Measurements from ENCODE around the gene PKN1.
"Not testable (repeated sequence)": the region's sequence is repeated elsewhere in the genome, so short reads cannot be mapped to it uniquely, and the experiment has no call there.

The PKN1 gene

DNA sequence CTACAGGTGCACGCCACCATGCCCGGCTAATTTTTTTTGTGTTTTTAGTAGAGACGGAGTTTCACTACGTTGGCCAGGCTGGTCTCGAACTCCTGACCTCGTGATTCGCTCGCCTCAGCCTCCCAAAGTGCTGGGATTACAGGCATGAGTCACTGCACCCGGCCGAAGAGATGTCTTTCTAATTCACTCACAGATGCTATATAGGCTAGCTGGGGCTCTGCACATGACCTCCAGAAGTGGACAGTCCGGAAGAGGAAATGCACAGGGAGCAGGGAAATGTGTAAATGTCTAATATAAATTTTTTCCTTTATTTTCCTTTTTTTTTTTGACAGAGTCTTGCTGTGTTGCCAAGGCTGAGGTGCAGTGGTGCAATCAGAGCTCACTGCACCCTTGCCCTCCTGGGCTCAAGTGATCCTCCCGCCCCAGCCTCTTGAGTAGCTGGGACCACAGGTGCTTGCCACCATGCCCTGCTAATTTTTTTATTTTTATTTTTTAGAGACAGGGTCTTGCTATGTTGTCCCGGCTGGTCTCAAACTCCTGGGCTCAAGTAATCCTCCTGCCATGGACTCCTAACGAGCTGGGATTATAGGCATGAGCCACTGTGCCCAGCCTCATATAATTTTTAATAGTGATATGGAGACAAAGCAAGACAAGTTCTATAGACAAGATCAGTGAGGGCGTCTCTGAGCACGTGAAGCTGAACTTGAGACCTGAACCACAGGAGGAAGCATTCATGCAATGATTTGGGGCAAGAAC is 54.4 kb downstream of the PKN1 start:
- no peak for DNase-seq (ENCODE audit: low read depth in 2 of 2)

DNA sequence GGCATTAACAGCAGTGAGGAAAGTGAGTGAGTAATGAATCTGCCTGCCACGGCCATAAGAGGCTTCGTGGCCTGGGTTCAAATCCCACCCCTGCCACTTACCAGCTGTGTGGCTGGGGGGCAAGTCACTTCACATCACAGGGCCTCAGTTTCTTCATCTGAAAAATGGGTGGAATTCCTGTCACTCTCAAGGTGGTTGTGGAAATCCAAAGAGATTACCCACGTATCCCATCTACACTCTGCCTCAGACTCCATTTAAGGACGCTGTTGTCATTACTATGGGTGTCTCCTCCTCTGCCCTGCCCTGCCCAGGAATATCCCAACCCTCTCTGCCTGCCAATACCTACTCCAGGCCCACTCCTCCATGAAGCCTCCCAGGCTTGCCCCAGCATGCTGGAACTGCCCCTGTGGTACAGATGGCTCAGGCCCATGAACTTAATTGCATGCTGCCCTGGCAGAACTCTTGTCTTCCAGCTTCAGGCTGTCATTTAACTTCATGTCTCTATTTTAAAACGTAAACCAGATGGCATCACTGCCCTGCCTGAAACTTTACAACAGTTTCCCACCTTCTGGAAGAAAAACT is 59.7 kb downstream of the PKN1 start:
- no peak for DNase-seq (ENCODE audit: low read depth in 2 of 2)

DNA sequence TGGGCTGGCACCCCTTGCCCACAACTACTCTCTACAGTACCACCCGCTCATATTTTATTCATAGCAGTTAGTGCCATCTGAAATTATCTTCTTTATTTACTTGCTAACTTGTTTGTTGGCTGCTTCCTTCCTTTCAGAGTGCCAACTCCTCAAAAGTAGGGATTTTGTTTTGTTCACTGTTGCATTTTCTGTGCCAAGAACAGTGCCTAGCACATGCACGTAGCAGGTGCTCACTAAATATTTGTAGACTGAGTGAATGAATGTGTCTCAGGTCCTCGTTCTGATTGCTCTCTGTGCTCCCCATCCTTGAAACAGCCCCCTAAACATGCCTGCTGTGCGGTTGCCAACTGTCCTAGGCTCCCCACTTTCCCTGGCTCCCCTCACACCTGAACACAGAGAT is 61.3 kb downstream of the PKN1 start:
- DNase-seq (ENCODE audit: low read depth in 2 of 2): no peak

DNA sequence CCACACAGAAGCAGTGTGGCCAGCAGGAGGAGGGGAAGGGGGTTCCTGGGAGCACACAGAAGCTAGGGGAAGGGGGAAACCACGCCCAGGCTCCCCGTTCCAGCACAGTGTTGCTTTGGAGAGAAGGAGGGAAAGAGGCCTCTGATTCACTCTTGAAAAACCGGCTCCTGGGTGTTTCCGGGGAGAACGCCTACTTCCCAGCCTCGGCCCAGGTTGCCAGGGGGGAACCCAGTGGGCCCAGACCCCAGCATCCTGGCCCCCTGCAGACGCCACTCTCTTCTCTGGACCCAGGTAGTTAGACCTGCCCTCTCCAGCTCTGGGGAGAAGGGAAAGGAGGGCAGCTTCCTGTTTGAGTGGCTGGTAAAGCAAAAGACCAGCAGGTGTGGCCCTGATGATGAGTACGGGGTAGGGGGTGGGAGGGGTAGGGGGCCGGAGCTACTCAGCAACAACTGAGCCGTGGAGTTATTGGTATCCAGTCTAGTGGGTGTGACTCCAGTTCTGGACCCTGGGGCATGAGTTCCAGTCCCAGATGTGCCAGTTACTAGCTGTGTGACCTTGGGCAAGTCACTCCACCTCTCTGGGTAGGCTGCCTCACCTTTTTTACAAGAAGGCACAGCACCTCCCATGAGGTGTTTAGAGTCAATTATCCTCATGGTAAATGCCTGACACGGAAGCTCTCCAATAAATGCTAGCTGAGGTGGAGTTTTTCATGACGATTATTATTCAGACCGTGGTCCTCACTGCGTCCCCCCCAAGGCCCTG is 62.0 kb downstream of the PKN1 start:
- no peak for DNase-seq (ENCODE audit: low read depth in 2 of 2)

DNA sequence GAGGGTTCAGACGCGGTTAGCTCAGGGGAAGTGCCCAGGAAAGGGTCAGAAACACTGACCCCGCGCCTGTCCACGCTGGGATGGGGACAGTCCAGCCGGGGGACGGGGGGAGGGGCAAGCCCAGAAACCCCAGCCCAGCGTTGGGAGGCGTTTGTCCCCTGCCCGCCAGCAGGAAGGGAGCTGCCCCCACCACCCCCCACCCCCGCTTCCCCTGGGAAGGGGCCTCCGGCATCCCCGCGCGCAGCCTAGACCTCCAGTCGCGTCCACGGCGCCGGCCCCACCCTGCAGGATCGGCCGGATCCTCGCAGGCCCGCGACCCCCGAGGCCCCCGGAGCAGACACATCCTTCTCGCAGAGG is 62.5 kb downstream of the PKN1 start:
- no peak for DNase-seq (ENCODE audit: low read depth in 2 of 2)

DNA sequence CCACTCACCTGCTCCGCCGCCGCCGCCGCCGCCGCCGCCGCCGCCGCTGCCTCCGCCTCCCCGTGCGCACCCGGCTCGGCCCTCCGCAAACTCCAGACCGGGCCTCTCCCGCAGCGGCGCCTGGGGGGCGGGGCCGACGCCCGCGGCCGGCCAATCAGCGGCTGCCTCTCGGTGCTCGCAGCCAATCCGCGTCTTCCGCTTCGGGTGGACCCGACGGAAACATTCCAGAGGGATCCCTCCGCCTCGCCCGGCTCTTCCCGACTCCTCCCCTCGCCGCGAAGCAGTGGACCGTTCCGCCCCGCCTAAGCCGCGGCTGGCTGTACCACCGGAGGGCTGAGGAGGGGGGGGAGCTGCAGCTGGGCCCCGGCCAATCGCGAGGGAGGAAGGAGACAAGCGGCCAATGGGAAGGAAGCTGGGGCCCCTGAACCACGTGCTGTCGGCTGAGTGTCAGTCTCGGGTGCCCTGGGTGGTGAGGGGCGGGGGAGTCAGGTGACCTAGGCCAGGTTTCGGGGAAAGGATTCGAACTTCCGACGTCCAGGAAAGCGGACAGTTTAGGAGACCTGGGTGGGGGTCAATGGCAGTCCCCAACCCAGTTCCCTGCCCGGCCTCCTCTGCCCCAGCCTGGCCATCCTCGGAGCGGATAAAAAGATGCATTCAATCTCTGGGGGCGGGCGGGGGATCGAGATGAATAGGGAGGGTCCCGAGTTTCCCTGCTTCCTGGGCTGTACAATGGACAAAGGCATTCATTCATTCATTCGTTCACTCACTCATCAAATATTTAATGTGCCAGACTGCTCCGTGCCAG is 63.1 kb downstream of the PKN1 start, which contains the start of gene GIPC1:
TSS of gene GIPC1 (minus strand) at position 99 of the 805 bp plus-strand sequence. CDS start 13,151 bp downstream, outside the sequence.
- DNase-seq (ENCODE audit: low read depth in 2 of 2): peak; percentile 69 to 75

DNA sequence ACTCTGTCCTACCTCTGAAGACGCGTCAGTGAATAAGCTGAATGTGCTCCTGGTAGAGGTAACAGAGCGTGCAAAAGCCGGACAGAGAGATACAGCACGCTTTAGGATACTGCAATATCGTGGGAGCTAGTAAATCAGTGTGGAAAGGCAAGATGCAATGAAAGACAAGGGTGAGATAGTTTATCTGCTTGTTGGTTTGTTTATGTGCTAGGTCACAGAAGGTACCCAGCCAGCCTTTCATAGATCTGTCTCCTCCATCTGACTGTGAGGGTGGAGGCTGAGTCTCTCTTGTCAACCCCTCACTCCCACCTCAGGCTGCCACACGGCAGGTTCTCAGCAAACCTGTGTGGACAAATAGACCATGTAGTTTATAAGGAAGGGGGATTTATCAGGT is 63.7 kb downstream of the PKN1 start:
- DNase-seq (ENCODE audit: low read depth in 2 of 2): no peak

DNA sequence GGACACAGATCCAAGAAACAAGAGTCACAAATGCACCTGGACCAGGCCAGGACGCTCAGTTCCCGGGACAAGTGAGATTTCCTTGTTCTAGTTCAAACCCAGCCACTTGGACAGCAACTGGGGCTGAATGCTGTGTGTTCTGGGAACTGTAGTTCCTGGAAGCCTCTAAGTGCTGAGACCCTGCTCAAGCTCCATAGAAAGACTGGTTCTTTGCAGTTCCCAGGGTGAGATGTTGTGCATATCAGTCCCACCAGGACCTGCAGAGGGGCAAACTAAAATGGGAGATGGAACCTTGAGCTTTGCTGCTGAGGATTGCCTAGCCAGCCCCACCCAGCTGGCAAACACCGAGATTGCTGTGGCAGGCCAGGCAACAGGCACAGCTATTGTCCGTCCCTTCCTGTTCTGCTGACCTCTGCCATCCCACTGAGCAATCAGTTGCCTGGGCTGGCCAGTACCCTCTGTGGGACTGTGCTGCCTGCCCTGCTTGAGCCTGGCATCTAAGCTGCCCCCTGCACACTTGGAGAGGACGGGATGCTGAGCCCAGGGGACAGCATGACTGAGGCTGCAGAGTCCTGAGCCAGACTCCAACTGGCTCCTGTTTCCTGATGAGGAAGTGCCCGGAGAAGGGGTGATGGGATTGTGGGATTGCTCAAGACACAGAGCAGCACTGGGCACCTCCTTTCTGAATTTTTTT is 64.3 kb downstream of the PKN1 start:
- no peak for DNase-seq (ENCODE audit: low read depth in 2 of 2)

DNA sequence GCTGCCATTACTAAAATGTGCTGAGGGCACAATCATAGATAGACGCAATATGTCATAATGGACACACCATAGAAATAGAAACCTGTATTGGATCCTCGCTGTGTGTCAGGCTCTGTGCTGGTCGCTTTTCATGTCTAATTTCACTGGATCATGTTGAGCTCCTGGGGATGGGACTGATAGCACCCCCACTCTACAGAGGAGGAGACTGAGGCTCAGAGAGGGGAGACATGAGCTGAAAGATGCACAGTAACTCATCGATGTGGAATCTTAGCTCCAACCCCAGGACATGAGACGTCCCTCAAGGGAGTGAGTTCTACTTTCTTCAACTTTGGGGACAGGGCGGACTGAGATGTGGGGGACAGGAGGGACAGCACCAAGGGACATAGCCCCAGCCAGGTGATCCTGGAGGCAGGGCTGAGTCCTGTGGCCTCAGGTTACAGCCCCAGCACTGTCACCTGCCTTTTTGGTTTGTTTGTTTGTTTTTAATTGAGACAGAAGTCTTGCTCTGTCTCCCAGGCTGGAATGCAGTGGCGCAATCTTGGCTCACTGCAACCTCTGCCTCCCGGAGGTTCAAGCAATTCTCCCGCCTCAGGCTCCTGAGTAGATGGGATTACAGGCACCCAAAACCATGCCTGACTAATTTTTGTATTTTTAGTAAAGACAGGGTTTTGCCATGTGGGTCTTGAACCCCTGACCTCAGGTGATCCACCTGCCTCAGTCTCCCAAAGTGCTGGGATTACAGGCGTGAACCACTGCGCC is 69.4 kb downstream of the PKN1 start:
- DNase-seq (ENCODE audit: low read depth in 2 of 2): no peak

DNA sequence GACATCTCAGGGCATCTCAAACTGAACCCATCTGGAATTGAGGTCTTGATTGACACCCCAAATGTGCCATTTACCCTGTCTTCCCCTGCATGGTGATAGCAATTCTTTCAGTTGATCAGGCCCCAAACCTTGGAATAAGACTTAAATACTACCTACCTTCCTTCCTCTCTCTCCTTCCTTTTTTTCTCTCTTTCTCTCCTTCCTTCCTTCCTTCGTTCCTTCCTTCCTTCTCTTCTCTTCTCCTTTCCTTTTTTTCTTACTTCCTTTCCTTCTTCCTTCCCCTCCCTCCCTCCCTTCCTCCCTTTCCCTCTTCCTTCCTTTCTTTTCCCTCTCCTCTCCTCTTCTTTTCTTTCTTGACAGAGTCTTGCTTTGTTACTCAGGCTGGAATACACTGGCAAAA is 70.2 kb downstream of the PKN1 start:
- DNase-seq (ENCODE audit: low read depth in 2 of 2): no peak

DNA sequence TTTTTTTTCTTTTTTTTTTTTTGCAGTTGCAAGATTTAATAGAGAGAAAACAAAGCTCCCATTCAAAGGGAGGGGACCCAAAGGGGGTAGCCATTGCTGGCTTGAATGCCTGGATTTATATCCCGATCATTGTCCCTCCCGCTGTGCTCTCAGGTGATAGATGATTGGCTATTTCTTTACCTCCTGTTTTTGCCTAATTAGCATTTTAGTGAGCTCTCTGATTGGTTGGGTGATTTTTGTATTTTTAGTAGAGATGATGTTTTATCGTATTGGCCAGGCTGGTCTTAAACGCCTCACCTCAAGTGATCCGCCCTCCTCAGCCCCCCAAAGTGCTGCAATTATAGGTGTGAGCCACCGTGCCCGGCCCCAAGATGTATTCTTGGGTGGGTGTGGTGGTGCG is 71.5 kb downstream of the PKN1 start:
- DNase-seq (ENCODE audit: low read depth in 2 of 2): not testable (repeated sequence)

DNA sequence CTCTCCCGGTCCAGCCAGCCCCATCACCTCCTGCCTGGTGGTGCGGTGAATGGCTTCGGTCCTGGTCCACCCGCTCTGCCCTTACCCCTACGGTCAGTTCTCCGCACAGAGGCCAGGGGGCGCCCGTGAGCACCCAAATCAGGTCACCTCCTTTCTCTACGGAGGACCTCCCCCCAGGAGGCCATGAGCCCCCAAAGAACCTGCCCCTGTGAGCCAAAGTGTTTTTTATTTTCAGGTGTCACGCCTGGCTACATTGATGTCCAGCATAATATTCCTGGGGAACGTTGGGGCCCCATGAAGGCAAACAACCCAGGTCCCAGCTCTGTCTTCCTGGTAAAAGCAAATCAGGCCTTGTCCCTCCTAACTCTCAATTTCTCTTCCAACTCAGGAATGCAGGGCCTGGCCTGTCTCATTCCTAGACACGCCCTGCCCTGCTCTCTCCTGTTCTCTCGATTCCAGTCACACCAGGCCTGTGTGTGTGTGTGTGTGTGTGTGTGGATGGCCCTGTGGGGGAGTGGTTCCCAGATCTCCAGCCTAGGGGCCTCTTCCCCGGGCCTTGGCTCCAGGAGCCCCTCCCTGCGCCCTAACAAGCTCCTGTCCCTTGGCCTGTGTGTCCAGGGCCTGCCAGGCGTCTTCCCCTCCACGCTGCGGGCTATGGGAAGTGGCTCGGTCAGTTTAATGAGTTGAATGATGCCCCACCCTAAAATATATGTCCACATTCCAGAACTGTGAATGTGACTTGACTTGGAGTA is 72.6 kb downstream of the PKN1 start:
- peak; percentile 58 to 75 for DNase-seq (ENCODE audit: low read depth in 2 of 2)

DNA sequence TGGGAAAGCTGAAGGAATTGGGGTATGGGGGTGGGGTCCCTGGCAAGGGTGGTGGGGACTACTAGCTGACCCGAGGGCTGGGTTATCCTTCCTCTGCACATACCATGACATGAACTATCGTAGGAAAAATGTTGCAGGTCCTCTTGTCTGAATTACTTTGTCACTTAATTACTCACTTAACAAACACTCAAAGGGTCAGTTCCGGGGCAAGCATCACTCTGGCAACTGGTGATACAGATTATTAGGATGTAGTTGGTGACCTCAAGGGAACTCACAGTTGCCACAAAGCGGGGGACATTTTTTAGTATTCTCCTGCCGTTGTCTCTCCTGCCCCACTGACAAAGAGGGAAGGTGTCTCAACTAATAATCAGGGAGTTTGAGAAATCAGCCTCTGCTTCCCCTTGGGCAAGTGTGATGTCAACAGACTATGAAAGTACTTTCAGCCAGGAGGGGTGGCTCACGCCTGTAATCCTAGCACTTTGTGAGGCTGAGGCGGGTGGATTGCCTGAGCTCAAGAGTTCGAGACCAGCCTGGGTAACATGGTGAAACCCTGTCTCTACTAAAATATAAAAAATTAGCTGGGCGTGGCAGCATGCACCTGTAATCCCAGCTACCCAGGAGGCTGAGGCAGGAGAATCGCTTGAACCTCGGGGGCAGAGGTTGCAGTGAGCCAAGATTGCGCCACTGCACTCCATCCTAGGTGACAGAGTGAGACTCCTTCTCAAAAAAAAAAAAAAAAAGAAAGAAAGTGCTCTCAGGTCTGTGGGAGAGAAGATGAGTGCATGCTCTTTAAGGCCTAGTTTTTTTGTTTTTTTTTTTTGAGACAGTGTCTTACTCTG is 74.8 kb downstream of the PKN1 start:
- DNase-seq (ENCODE audit: low read depth in 2 of 2): no peak

DNA sequence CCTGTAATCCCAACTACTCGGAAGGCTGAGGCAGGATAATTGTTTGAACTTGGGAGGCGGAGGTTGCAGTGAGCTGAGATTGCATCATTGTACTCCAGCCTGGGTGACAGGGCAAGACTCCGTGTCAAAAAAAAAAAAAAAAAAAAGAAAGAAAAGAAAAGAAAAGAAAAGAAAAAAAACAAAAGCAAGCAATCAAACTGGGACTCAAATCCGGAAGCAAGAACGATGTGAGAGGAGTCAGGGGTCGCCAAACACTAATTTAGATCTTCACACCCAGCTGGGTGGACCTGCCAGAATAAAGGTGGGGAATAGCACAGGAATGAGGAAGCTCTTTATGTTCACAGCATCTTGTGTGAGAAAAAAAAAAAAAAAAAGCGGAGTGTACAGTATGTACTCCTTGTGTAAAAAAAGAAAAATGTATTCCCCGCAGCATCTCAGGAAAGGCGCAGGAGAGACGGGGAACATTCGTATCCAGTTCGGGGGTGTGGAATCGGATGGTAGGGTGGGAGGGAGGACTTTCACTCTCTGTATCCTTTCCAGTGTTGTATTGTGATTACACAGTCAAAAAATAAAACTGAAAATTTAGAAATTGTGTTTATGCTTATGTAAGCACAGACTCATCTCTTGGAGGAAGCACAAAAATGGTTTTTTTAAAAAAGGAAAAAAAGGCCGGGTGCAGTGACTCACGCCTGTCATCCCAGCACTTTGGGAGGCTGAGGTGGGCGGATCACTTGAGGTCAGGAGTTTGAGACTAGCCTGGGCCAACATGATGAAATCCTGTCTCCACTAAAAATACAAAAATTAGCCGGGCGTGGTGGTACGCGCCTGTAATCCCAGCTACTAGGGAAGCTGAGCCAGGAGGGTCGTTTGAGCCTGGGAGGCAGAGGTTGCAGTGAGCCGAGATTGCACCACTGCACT is 77.5 kb downstream of the PKN1 start:
- no peak for DNase-seq (ENCODE audit: low read depth in 2 of 2)

DNA sequence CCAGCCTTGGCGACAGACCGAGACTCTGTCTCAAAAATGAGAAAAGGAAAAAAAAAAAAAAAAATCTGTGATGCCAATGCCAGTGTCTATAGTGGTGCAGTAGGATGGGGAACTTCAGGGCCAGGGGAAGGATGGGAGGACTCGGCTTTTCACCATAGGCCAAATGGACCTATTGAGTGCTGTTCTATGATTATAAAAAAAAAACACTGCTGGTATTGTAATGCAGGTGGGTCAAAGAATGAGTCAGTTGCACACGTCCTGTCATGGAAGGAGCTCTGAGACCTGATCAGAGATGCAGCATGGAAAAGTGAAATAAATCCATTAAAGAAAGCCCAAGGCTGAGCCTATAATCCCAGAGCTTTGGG is 78.1 kb downstream of the PKN1 start:
- DNase-seq (ENCODE audit: low read depth in 2 of 2): no peak

DNA sequence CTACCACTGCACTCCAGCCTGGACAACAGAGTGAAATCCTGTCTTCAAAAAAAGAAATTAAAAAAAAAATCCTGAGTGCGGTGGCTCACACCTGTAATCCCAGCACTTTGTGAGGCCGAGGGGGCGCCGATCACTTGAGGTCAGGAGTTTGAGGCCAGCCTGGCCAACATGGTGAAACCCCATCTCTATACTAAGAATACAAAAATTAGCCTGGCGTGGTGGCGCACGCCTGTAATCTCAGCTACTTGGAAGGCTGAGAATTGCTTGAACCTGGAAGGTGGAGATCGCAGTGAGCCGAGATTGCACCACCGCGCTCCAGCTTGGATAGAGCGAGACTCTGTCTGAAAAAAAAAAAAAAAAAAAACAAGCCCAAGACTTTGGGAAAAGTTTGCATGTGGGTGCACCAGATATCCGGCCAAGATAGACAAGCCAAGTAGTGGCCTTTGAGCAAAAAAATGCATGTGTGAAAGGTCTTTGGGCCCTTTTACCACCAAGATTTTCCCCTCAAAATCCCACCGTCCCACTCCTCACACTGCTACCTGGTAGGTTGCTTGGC is 79.4 kb downstream of the PKN1 start:
- no peak for DNase-seq (ENCODE audit: low read depth in 2 of 2)

DNA sequence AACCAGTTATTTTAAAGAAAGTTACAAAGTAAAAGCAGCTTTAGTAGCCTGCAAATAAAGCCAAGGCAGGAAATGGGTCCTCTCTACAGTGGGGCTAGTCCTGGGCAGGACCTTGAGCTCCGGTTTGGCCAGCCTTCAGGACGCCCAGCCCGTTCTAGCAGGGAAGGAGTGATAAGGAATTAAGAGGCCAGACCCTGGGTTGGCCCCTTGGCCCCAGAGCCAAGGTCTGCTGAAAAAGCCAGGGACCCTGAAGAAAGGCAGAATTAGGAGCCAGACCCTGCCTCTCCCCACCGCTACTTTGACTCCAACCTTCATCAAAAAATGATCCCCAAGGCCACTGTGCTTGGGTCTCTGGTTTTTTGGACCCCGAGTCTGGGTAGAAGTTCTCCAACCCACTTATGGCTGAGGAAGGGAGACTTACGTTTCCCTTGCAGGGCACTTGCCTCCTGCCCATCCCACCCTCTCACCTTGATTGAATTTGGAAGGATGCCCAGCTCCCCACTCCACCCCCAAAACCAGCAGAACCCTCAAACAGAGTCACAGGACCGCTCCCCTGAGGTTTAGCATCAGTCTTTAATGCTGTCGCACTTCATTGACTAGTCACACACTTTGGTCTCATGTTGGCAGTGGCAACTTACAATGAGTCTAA is 81.2 kb downstream of the PKN1 start:
- no peak for DNase-seq (ENCODE audit: low read depth in 2 of 2)
